ENCODE results near the gene LCE2A. TPM values are rescaled to one million over a fixed set of nuclear protein-coding genes. Genes with fewer than 3 reads are reported as not detected.
"Not testable (repeated sequence)": the region's sequence is repeated elsewhere in the genome, so short reads cannot be mapped to it uniquely, and the experiment has no call there.

LCE2A gene
- polyA plus RNA-seq, 1 of the 3 experiments (the other 2 are of a cell fraction) = not detected

- TF ChIP-seq REST (IDR thresholded peaks at IDR 0.05; ENCODE audit: low read depth, low read length) (no peak), RAD21 (IDR thresholded peaks at IDR 0.05; ENCODE audit: low read length) (no peak), FOXJ3 (CRISPR knock-in tag; IDR thresholded peaks at IDR 0.05) (no peak)
Measured at GRCh38 chr1:152658649-152659048, 39.5 kb upstream of the LCE2A start (continued).

- Histone ChIP-seq H3K36me3 (replicated peaks in 1 of 2; ENCODE audit: control insufficient read depth in 1 of 2, insufficient read depth in 2 of 2, low read length in 1 of 2) (no peaks in the 10 kb centered on the region), H3K27me3 (ENCODE audit: insufficient read depth) (no peaks in the 10 kb centered on the region), H2AFZ (ENCODE audit: low read depth) (no peak within 1 kb of the TSS), H3K79me2 (ENCODE audit: insufficient read depth) (no peaks in the 10 kb centered on the region), H3F3A (replicated peaks; ENCODE audit: insufficient read depth) (no peaks in the 10 kb centered on the region), H3K4me2 (no peak within 1 kb of the TSS), H3K9me2 (no peaks in the 10 kb centered on the region), H4K20me1 (ENCODE audit: insufficient read depth) (no peaks in the 10 kb centered on the region), H3K4me1 (ENCODE audit: control insufficient read depth in 1 of 2, insufficient read depth in 2 of 2, low read depth in 1 of 2, low read length in 1 of 2) (no peaks in the 10 kb centered on the region), H3K9ac (no peak within 1 kb of the TSS), H3K27ac (ENCODE audit: low read depth in 2 of 2, low read length in 1 of 2) (no peak within 1 kb of the TSS), H3K4me3 (ENCODE audit: low read depth in 2 of 2, low read length in 1 of 2) (no peak within 1 kb of the TSS), H3K9me3 (no peaks in the 10 kb centered on the region)
- 0% methylated on average over 3 of the region's 3 CpGs for WGBS (ENCODE audit: low lambda C conversion rate)
- TF ChIP-seq RXRA (IDR thresholded peaks at IDR 0.05; ENCODE audit: borderline replicate concordance, low read depth) (no peak), USF1 (IDR thresholded peaks at IDR 0.05; ENCODE audit: borderline replicate concordance, low read depth) (no peak), TCF12 (IDR thresholded peaks at IDR 0.05) (no peak), SMC3 (IDR thresholded peaks at IDR 0.05; ENCODE audit: low read depth, low read length) (no peak), MAX (IDR thresholded peaks at IDR 0.05; ENCODE audit: low read depth) (no peak), ELF1 (IDR thresholded peaks at IDR 0.05) (no peak), ZBTB33 (IDR thresholded peaks at IDR 0.05; ENCODE audit: borderline replicate concordance, low read depth) (no peak), PBX3 (IDR thresholded peaks at IDR 0.05) (no peak), IRF3 (IDR thresholded peaks at IDR 0.05; ENCODE audit: low read depth, low read length) (no peak), GABPA (IDR thresholded peaks at IDR 0.05; ENCODE audit: low read depth) (no peak), YY1 (IDR thresholded peaks at IDR 0.05; ENCODE audit: low read depth) (no peak), USF2 (IDR thresholded peaks at IDR 0.05; ENCODE audit: borderline replicate concordance, low read depth, low read length) (no peak)
- CTCF ChIA-PET = interaction anchor here (5.2 kb wide), 1 partner anchor 9 kb away, joined by 32 read pairs; no protein-coding TSS in a partner anchor
- no peak for DNase-seq
- POLR2A ChIA-PET = no interaction called here
Measured at GRCh38 chr1:152663098-152663497, 35.0 kb upstream of the LCE2A start, which contains the start of gene LCE2D. TSS of gene LCE2D (plus strand) at chr1:152663380. CDS start at chr1:152664106, 726 bp downstream.

- H4K20me1 ChIP-seq (ENCODE audit: insufficient read depth); H2AFZ ChIP-seq (ENCODE audit: low read depth); H3K9me2 ChIP-seq; DNase-seq; H3K4me3 ChIP-seq (ENCODE audit: low read depth in 2 of 2, low read length in 1 of 2); H3K9ac ChIP-seq; H3K27me3 ChIP-seq (ENCODE audit: insufficient read depth); H3K4me1 ChIP-seq (ENCODE audit: control insufficient read depth in 1 of 2, insufficient read depth in 2 of 2, low read depth in 1 of 2, low read length in 1 of 2); H3K27ac ChIP-seq (ENCODE audit: low read depth in 2 of 2, low read length in 1 of 2); H3F3A ChIP-seq (replicated peaks; ENCODE audit: insufficient read depth); H3K9me3 ChIP-seq; H3K4me2 ChIP-seq; POLR2A ChIA-PET; H3K36me3 ChIP-seq (replicated peaks in 1 of 2; ENCODE audit: control insufficient read depth in 1 of 2, insufficient read depth in 2 of 2, low read length in 1 of 2); H3K79me2 ChIP-seq (ENCODE audit: insufficient read depth): not testable (repeated sequence)
- CTCF ChIA-PET = interaction anchor here (5.2 kb wide), 1 partner anchor 13 kb away, joined by 32 read pairs; no protein-coding TSS in a partner anchor
- whole genome bisulfite sequencing (ENCODE audit: low lambda C conversion rate) = 6% methylated on average over 1 of the region's 1 CpG
Measured at GRCh38 chr1:152666171-152666570, 32.0 kb upstream of the LCE2A start.

All from SK-N-SH (cell line).